Measurements from ENCODE around the gene WDR70.
"Not testable (repeated sequence)": the region's sequence is repeated elsewhere in the genome, so short reads cannot be mapped to it uniquely, and the experiment has no call there.

The WDR70 gene

GRCh38 chr5:37518356-37518755 is 139.2 kb downstream of the WDR70 start:
- not testable (repeated sequence) for FAIRE-seq

- FAIRE-seq = no peak
These were observed 140.2 kb downstream of the WDR70 start for GRCh38 chr5:37519304-37519703.

GRCh38 chr5:37519807-37520206 is 140.7 kb downstream of the WDR70 start:
- FAIRE-seq = no peak

- FAIRE-seq = no peak
These were observed 141.7 kb downstream of the WDR70 start for GRCh38 chr5:37520811-37521210.

- FAIRE-seq = no peak
These were observed 154.0 kb downstream of the WDR70 start for GRCh38 chr5:37532976-37533740.

GRCh38 chr5:37533851-37534250 is 154.7 kb downstream of the WDR70 start:
- no peak for FAIRE-seq

GRCh38 chr5:37539459-37539858 is 160.3 kb downstream of the WDR70 start:
- no peak for FAIRE-seq

- FAIRE-seq = no peak
These were observed 164.1 kb downstream of the WDR70 start for GRCh38 chr5:37543216-37543615.

- no peak for FAIRE-seq
These were observed 170.3 kb downstream of the WDR70 start for GRCh38 chr5:37549411-37549810.

GRCh38 chr5:37552161-37552560 is 173.0 kb downstream of the WDR70 start:
- FAIRE-seq = no peak

GRCh38 chr5:37552770-37553719 is 173.9 kb downstream of the WDR70 start:
- no peak for FAIRE-seq

- FAIRE-seq = no peak
These were observed 174.7 kb downstream of the WDR70 start for GRCh38 chr5:37553720-37554404.

- no peak for FAIRE-seq
These were observed 175.3 kb downstream of the WDR70 start for GRCh38 chr5:37554405-37554739.

GRCh38 chr5:37554938-37555337 is 175.8 kb downstream of the WDR70 start:
- FAIRE-seq = no peak

GRCh38 chr5:37557734-37558293 is 178.7 kb downstream of the WDR70 start:
- no peak for FAIRE-seq

- no peak for FAIRE-seq
These were observed 186.0 kb downstream of the WDR70 start for GRCh38 chr5:37565062-37565670.

- FAIRE-seq = no peak
These were observed 188.4 kb downstream of the WDR70 start for GRCh38 chr5:37567566-37567965.

- no peak for FAIRE-seq
These were observed 189.1 kb downstream of the WDR70 start for GRCh38 chr5:37568018-37568753.

GRCh38 chr5:37568893-37569292 is 189.8 kb downstream of the WDR70 start:
- FAIRE-seq = no peak

- FAIRE-seq = no peak
These were observed 190.3 kb downstream of the WDR70 start for GRCh38 chr5:37569466-37569865.

- no peak for FAIRE-seq
These were observed 191.5 kb downstream of the WDR70 start for GRCh38 chr5:37570597-37570996.

- FAIRE-seq = no peak
These were observed 192.9 kb downstream of the WDR70 start for GRCh38 chr5:37571985-37572384.
